ENCODE measurements around the gene UCHL3. TPM values are rescaled to one million over a fixed set of nuclear protein-coding genes. Genes with fewer than 3 reads are reported as not detected.

UCHL3 gene
- total and polyA plus RNA-seq, 2 of the 8 experiments (the other 6 are each of a cell fraction or from before 2014, with no cell fraction given): 33.0 to 61.1 TPM

- TF ChIP-seq USF2 (IDR thresholded peaks at IDR 0.05; ENCODE audit: low read length): no peak
Measured at GRCh38 chr13:75612354-75612753, 62.8 kb downstream of the UCHL3 start (continued).

Measured in H1 (cell line).